Activated T-helper 1 cell treated with anti-CD3 and anti-CD28 coated beads, Interleukin-12 subunit alpha, Interleukin-12 subunit beta, Interleukin-2, Interleukin-4 antibody, amounts not matched to agents 30 ng/mL and 10 ng/mL and 1 ng/mL, durations not matched to agents 14 hours and 24 hours and 36 hours (primary cell): ENCODE results near the gene ADAM12. TPM values are rescaled to one million over a fixed set of nuclear protein-coding genes. Genes with fewer than 3 reads are reported as not detected.

ENCODE experiments used
- DNase-seq: peaks from one replicate; pipeline ENCODE4 v3.0.0; 2021; ENCODE audit warnings: low spot score
- H3K27ac Mint-ChIP-seq: one replicate; pipeline ENCODE4 v1.8.0; 2021; ENCODE audit warnings: mild to moderate bottlenecking, mixed read lengths
- H3K27me3 Mint-ChIP-seq: one replicate; pipeline ENCODE4 v1.8.0; 2022; ENCODE audit warnings: mild to moderate bottlenecking, moderate library complexity, mixed read lengths; ENCODE audit not compliant: insufficient read depth
- H3K36me3 Mint-ChIP-seq: one replicate; pipeline ENCODE4 v1.8.0; 2021; ENCODE audit warnings: low read depth, mixed read lengths
- H3K4me1 Mint-ChIP-seq: one replicate; pipeline ENCODE4 v1.8.0; 2021; ENCODE audit warnings: low read depth, mixed read lengths
- H3K4me3 Mint-ChIP-seq: one replicate; pipeline ENCODE4 v1.8.0; 2021; ENCODE audit warnings: mild to moderate bottlenecking, moderate library complexity, mixed read lengths
- H3K9me3 Mint-ChIP-seq: one replicate; pipeline ENCODE4 v1.8.0; 2021; ENCODE audit warnings: mixed read lengths
- intact Hi-C: fragments of 100-400 bp; cut with micrococcal nuclease; formaldehyde crosslinking; loops from one replicate; pipeline ENCODE4 v1.15.1; 2024
- total RNA-seq: library from RNA; stranded (reverse); gene quantifications from 2 replicates; pipeline ENCODE4 v1.2.3, GENCODE V29; 2022

Gene ADAM12
- total RNA-seq, 1 donor from 2014 or later: not detected

- H3K4me3 Mint-ChIP-seq: no peak overlapping the region
- peaks cover 3% of the 10 kb centered on the region for H3K27me3 Mint-ChIP-seq
- no peaks in the 10 kb centered on the region for H3K36me3 Mint-ChIP-seq
- H3K9me3 Mint-ChIP-seq: no peaks in the 10 kb centered on the region
- DNase-seq: no peak
- H3K27ac Mint-ChIP-seq: no peak overlapping the region
- no peaks in the 10 kb centered on the region for H3K4me1 Mint-ChIP-seq
- intact Hi-C loops: no loop called here
These were observed 374.6 kb downstream of the ADAM12 start for GRCh38 chr10:126013489-126014281.

GRCh38 chr10:126012485-126012884, 375.8 kb downstream of the ADAM12 start:
- H3K27me3 Mint-ChIP-seq: peaks cover 3% of the 10 kb centered on the region
- H3K9me3 Mint-ChIP-seq: no peaks in the 10 kb centered on the region
- H3K4me1 Mint-ChIP-seq: no peaks in the 10 kb centered on the region
- DNase-seq: no peak
- no peak overlapping the region for H3K27ac Mint-ChIP-seq
- H3K4me3 Mint-ChIP-seq: no peak overlapping the region
- intact Hi-C loops: no loop called here
- H3K36me3 Mint-ChIP-seq: no peaks in the 10 kb centered on the region

- H3K4me1 Mint-ChIP-seq: no peaks in the 10 kb centered on the region
- no peaks in the 10 kb centered on the region for H3K9me3 Mint-ChIP-seq
- H3K27me3 Mint-ChIP-seq: peaks cover 3% of the 10 kb centered on the region
- no peak overlapping the region for H3K27ac Mint-ChIP-seq
- DNase-seq: no peak
- no peaks in the 10 kb centered on the region for H3K36me3 Mint-ChIP-seq
- H3K4me3 Mint-ChIP-seq: no peak overlapping the region
- intact Hi-C loops: no loop called here
These were observed 376.3 kb downstream of the ADAM12 start for GRCh38 chr10:126011995-126012394.

GRCh38 chr10:126009650-126010049, 378.6 kb downstream of the ADAM12 start:
- peaks cover 3% of the 10 kb centered on the region for H3K27me3 Mint-ChIP-seq
- no peaks in the 10 kb centered on the region for H3K36me3 Mint-ChIP-seq
- no peak for DNase-seq
- no peak overlapping the region for H3K4me3 Mint-ChIP-seq
- H3K27ac Mint-ChIP-seq: no peak overlapping the region
- intact Hi-C loops: no loop called here
- no peaks in the 10 kb centered on the region for H3K9me3 Mint-ChIP-seq
- no peaks in the 10 kb centered on the region for H3K4me1 Mint-ChIP-seq

GRCh38 chr10:126006906-126007305, 381.4 kb downstream of the ADAM12 start:
- Mint-ChIP-seq H3K36me3 (no peaks in the 10 kb centered on the region), H3K27ac (no peak overlapping the region), H3K4me1 (no peaks in the 10 kb centered on the region), H3K9me3 (no peaks in the 10 kb centered on the region), H3K27me3 (peaks cover 5% of the 10 kb centered on the region), H3K4me3 (no peak overlapping the region)
- intact Hi-C loops: no loop called here
- no peak for DNase-seq

- no peaks in the 10 kb centered on the region for H3K36me3 Mint-ChIP-seq
- intact Hi-C loops: no loop called here
- H3K9me3 Mint-ChIP-seq: no peaks in the 10 kb centered on the region
- DNase-seq: no peak
- no peaks in the 10 kb centered on the region for H3K4me1 Mint-ChIP-seq
- H3K27ac Mint-ChIP-seq: no peak overlapping the region
- no peak overlapping the region for H3K4me3 Mint-ChIP-seq
- peaks cover 5% of the 10 kb centered on the region for H3K27me3 Mint-ChIP-seq
These were observed 382.0 kb downstream of the ADAM12 start for GRCh38 chr10:126006264-126006663.

- intact Hi-C loops: no loop called here
- DNase-seq: no peak
- Mint-ChIP-seq H3K27me3 (peaks cover 5% of the 10 kb centered on the region), H3K9me3 (no peaks in the 10 kb centered on the region), H3K36me3 (no peaks in the 10 kb centered on the region), H3K27ac (no peak overlapping the region), H3K4me1 (no peaks in the 10 kb centered on the region), H3K4me3 (no peak overlapping the region)
These were observed 383.5 kb downstream of the ADAM12 start for GRCh38 chr10:126004752-126005151.

GRCh38 chr10:126001576-126001975, 386.7 kb downstream of the ADAM12 start:
- Mint-ChIP-seq H3K4me1 (no peaks in the 10 kb centered on the region), H3K9me3 (no peaks in the 10 kb centered on the region), H3K27me3 (peaks cover 5% of the 10 kb centered on the region), H3K4me3 (no peak overlapping the region), H3K27ac (no peak overlapping the region), H3K36me3 (no peaks in the 10 kb centered on the region)
- intact Hi-C loops: no loop called here
- no peak for DNase-seq

GRCh38 chr10:125999694-126000093, 388.6 kb downstream of the ADAM12 start:
- Mint-ChIP-seq H3K27me3 (peaks cover 5% of the 10 kb centered on the region), H3K27ac (no peak overlapping the region), H3K36me3 (no peaks in the 10 kb centered on the region), H3K4me3 (no peak overlapping the region), H3K4me1 (no peaks in the 10 kb centered on the region), H3K9me3 (no peaks in the 10 kb centered on the region)
- intact Hi-C loops: no loop called here
- no peak for DNase-seq

- Mint-ChIP-seq H3K4me1 (no peaks in the 10 kb centered on the region), H3K9me3 (no peaks in the 10 kb centered on the region), H3K4me3 (no peak overlapping the region), H3K27me3 (no peaks in the 10 kb centered on the region), H3K27ac (no peak overlapping the region), H3K36me3 (no peaks in the 10 kb centered on the region)
- intact Hi-C loops: no loop called here
- DNase-seq: no peak
These were observed 390.7 kb downstream of the ADAM12 start for GRCh38 chr10:125997586-125997985.

- Mint-ChIP-seq H3K9me3 (no peaks in the 10 kb centered on the region), H3K36me3 (no peaks in the 10 kb centered on the region), H3K27me3 (no peaks in the 10 kb centered on the region), H3K27ac (no peak overlapping the region), H3K4me3 (no peak overlapping the region), H3K4me1 (no peaks in the 10 kb centered on the region)
- intact Hi-C loops: no loop called here
- DNase-seq: no peak
These were observed 392.5 kb downstream of the ADAM12 start for GRCh38 chr10:125995726-125996304.

- Mint-ChIP-seq H3K36me3 (no peaks in the 10 kb centered on the region), H3K4me3 (no peak overlapping the region), H3K9me3 (no peaks in the 10 kb centered on the region), H3K27me3 (no peaks in the 10 kb centered on the region), H3K4me1 (no peaks in the 10 kb centered on the region), H3K27ac (no peak overlapping the region)
- intact Hi-C loops: no loop called here
- DNase-seq: no peak
These were observed 393.7 kb downstream of the ADAM12 start for GRCh38 chr10:125994601-125995000.

- no peaks in the 10 kb centered on the region for H3K27me3 Mint-ChIP-seq
- H3K27ac Mint-ChIP-seq: no peak overlapping the region
- no peak for DNase-seq
- H3K4me3 Mint-ChIP-seq: no peak overlapping the region
- no peaks in the 10 kb centered on the region for H3K4me1 Mint-ChIP-seq
- no peaks in the 10 kb centered on the region for H3K36me3 Mint-ChIP-seq
- intact Hi-C loops: no loop called here
- no peaks in the 10 kb centered on the region for H3K9me3 Mint-ChIP-seq
These were observed 396.0 kb downstream of the ADAM12 start for GRCh38 chr10:125992254-125992653.
